ENCODE measurements around the gene ATPAF1. TPM values are rescaled to one million over a fixed set of nuclear protein-coding genes. Genes with fewer than 3 reads are reported as not detected.
A peak's percentile ranks its signal among the peaks of the same experiment; 100 is the strongest.
"Not testable (repeated sequence)": the region's sequence is repeated elsewhere in the genome, so short reads cannot be mapped to it uniquely, and the experiment has no call there.

Gene ATPAF1
- polyA plus RNA-seq, 10 donors, result 52.2 to 70.5 (median 57.9) TPM

DNA sequence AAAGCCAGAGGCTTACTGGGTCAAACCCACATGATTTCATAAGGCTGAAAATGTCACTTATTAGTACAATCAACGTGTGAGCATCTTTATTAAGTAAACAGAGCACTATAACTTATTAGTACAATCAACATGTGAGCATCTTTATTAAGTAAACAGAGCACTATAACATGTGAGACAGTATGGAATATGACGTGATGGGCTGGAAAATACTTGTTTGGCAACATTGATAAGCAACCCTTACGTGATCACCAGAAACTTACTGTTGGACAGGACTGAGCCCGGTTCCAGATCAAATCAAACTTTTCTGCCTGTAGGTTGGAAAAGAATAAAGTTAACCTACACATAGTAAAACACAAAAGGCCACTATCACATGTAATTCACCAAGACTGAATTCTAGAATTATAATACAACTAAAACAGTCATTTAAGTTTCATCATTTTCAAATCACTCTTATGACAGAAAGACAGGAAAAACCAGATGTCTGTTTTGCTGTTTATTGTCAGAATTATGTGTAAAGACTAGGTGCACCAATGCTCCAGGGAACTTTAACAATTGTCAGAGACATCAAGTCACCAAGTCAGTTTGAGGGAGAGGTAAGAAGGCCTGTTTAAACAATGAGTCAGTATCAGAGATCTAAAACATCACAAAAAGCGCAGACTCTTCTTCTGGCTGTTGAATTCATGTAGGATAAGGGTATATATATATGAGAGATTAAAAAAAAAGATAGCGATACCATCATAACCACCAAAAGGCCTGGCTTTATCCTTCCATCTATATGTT, 15.7 kb downstream of the ATPAF1 start:
- no peak for DNase-seq

DNA sequence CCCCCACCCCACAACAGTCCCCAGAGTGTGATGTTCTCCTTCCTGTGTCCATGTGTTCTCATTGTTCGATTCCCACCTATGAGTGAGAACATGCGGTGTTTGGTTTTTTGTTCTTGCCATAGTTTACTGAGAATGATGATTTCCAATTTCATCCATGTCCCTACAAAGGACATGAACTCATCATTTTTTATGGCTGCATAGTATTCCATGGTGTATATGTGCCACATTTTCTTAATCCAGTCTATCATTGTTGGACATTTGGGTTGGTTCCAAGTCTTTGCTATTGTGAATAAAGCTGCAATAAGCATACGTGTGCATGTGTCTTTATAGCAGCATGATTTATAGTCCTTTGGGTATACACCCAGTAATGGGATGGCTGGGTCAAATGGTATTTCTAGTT, 17.0 kb downstream of the ATPAF1 start:
- DNase-seq, result not testable (repeated sequence)

DNA sequence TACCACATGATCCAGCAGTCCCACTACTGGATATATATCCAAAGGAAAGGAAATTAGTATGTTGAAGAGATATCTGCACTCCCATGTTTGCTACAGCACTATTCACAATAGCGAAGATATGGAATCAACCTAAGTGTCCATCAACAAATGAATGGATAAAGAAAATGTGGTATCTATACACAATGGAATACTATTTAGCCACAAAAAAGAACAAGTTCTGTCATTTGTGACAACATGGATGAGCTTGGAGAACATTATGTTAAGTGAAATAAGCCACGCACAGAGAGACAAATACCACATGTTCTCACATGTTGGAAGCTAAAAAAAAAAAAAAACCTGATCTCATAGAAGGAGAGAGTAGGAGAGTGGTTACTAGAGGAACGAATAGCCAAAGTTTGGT, 17.7 kb downstream of the ATPAF1 start:
- DNase-seq, result no peak

DNA sequence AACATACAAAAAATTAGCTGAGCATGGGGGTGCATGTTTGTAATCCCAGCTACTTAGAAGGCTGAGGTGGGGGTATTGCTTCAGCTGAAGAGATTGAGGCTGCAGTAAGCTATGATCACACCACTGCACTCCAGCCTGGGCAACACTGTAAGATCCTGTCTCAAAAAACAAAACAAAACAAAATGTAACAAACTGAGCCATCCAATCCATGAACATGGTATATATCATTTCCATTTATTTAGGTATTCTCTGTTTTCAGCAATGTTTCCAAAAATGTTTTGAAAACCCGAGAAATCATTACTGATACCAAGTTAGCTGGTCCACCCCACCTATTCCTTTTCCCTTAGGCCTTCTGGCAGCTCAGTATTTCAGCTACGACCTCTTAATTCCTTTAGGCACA, 18.4 kb downstream of the ATPAF1 start:
- DNase-seq, result no peak

DNA sequence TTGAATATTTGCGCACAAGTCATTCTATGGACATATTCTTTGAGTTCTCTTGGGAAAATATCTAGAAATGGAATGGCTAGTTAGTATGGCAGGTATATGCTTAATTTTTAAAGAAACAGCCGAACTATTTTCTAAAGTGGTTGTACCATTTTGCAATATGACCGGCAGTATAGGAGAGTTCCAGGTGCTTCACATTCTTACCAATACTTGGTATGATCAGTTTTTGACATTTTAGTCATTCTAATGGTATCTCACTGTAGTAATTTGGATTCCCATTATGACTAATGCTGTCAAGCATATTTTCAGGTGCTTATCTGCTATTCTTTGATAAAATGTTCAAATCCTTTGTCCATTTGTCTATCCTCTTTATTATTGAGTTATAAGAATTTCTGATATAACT, 20.6 kb downstream of the ATPAF1 start:
- DNase-seq, result no peak

DNA sequence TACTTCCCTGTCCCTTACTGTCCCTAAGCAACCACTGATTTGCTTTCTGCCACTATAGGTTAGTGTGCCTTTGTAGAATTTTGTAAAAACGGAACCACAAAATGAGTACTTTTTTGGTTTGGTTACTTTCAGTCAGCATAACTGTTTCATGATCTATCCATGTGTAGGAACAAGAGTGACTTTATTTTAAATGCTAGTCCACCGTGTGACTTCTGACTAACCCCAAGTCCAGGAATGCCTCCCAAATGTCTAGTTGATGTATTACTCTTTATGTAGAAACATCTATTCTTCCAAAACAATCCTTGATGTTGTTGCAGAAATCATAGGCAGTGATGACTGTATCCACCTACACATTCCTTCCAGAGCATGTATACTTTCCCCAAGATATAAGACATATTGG, 21.3 kb downstream of the ATPAF1 start:
- DNase-seq, result no peak

DNA sequence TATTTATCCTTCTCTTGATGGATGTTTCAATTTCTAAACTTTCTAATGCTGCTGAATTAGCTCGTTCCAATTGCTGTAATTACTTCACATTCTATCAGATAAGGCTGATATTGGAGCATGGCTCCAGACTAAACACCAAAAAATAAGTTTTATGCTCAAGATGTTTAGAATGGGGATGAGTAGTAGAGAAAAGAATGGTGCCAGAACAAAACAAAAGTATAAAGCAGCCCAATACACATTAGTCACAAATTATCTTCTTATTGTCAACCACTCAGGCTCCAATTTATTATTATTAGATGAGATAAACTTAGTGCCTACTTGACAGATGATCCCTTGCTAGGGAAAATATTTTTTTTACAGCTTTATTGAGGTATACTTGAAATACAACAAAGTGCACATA, 21.8 kb downstream of the ATPAF1 start:
- no peak for DNase-seq

DNA sequence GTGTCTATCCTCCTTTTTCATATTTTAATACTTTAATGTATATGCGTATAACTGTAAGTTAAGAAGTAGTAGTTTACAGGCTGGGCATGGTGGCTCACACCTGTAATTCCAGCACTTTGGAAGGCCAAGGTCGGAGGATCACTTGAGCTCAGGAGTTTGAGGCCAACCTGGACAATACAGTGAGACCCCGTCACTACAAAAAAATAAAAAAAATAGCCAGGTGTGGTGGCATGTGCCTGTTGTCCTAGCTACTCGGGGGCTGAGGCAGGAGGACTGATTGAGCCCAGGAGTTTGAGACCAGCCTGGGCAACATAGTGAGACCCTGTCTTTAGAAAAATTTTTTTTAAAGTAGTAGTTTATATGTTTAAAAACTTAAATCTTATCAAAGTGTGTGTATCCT, 22.3 kb downstream of the ATPAF1 start:
- DNase-seq, result no peak

DNA sequence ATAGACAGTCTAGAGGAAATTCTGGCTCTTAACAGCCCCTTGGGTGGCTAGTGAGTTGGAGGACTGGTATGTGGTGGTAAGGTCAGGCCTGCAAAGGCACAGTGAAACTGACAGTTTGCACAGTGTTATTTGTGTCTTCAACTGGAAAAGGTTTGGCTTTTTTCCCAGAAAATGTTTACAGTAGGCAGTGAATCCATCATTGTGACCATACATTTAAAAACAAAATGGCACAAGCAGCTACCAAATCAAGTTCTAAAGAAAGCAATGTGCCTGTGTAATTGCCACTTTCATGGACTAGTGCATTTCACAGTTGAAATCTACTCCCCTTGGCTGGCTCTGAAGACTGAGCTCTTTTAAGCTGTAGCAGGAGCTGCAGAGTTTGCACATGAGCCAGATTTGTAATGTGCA, 24.8 kb downstream of the ATPAF1 start:
- DNase-seq, result peak in 1 of 3 donors; percentile 54

DNA sequence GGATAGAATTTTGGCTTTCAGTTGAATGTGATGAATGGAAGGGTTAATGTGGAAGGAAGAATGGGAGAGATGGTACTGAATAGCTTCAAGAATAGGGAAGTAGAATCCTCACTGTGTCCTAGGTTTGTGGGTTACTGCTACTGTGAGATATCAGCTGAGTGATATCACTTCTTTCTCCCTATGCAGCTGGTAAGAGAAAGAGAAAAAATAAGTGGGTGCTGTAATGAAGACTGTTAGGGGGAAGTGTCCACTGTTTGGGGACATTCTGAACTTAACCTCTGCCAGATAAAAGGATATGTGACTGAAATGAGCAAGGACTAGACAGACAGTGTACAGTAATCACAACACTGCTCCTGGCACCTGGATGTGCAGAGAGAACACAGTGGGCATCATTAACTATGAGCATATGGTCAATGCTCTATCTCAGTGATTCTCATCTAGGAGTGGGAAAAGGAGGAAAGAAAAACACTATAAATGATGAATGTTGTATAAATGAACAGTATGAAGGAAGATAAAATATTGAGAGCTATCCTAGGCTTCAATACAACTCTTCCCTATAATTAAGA, 26.0 kb downstream of the ATPAF1 start:
- DNase-seq, result no peak

DNA sequence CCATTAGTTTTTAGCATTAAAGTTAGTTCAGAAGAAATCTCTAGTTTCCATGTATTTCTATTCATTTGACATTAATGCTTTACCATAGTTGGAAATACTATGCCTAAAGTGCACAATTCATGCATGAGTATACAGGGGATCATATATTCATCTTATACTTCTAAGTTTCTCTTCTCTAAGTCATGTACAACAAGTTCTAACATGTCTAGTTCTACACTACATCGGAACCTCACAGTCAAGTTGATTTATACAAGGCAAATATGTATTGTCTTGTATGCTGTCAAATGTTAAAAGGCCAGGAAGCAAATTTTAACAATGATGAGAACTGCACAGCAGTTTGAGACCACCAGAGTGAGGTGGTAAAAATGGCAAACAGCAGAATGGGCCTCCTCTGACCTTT, 28.6 kb downstream of the ATPAF1 start:
- no peak for DNase-seq

DNA sequence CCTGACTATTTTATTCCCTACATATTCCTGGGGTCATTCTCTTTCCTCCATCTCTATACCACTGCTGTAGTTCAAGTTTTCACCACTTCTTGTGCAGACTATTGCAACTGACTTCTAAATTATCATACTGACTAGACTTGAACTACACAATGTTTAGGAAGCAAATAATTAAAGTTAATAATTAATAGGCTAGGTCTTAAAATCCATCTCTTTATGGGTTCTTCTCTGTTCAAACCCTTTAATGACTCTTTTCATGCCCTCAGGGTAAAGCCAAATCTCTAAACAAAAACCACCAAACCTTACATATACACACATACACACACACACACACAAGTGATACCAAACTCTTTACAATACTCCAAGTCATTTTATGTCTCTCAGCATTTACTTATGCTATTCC, 29.2 kb downstream of the ATPAF1 start:
- no peak for DNase-seq

DNA sequence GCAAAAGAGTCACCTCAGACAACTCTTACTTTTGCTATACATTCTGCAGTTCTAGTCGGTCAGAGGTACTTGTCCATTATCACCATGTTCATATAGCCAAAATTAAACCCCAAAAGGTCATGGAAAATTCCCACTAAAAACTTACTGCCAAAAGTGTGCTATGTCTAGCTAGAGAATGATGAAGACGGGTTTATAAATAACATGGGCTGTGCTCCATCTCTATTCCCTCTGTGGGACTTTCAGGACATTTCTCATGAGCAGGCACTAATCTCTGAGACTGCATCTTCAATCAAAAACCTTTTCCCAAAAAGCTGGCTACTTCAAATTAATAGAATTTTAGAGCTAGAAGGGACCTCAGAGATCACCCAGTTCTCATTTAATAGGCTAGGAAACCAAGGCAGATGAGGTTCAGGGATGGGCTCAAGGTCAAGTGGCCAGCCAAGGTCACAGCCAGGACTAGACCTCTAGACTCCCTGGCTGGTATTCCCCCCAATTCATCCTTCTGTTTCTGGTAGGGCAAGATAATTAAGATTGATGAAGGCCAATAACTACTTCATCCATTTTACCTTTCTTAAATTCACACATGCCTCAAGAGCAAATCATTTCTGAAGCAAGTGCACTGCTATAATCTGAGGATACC, 30.6 kb downstream of the ATPAF1 start:
- DNase-seq, result peak in 1 of 3 donors; percentile 5

DNA sequence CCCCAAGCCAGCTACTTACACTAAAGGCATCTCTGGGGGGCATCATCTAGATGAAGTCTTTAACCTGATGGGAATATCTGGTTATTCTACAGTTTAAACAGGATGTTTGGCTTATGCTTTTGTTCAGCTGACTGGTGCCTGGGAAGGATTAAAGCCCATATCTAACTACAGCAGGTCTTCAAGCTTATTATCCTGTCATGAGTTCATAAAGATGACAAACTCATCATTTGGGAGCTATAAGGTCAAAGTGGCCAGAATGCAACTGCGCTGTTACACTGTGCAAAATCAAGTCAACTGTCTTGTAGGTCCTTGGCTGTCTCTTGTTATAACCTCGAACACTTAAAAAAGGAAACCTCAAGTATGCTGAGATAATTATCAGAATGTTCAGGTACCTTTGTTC, 33.0 kb downstream of the ATPAF1 start:
- no peak for DNase-seq

DNA sequence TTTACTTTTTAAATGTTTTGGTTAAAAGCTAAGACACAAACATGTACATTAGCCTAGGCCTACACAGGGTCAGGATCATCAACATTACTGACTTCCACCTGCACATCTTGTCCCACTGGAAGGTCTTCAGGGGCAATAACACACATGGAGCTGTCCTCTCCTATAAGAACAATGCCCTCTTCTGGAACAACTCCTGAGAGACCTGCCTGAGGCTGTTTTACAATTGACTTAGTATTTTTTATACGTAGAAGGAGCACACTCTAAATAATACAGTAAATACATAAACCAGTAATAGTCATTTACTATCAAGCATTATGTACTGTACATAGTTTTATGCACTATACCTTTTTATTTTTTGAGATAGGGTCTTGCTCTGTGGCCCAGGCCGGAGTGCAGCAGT, 37.4 kb downstream of the ATPAF1 start:
- no peak for DNase-seq

DNA sequence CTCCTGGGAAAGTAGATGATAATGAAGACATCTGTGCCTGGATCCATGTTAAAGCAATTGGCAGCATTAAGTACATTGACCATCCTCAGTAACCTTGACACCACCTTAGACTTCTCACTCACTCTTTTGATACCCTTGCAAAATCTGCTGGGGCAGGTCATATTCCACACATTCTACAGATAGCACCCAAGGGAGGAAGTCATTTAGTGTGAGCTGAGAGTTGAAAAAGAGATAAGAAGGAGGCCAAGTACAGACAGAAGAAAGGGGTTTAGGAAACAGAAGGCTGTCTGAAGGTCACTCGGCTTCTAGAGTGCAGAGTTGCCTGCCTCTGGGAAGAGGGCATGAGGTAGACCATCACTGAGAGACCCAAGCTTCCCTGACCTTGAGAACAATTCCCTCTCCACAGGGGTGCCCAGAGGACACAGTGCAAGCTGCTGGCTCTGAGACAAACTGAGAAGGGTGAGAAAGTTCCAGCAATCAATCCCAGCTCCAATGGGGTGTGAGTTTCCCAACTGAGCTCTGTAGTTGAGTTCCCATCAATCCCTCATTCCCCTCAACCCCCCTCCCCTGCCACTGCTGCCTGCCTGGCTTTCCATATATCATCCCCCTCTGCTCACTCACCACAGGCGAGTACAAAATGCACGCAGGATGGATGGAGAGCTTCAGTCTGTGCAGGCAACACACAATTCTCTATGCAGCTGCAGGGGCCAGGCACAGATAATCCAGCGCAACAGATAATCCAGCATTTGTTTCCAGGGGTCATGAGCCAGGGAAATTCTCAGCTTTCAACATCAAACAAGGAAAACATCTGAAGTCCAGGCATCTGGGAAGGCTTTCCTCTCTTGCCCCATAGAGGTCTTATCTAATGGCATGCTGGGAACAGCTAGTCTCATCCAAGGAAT, 44.2 kb downstream of the ATPAF1 start:
- no peak for DNase-seq

DNA sequence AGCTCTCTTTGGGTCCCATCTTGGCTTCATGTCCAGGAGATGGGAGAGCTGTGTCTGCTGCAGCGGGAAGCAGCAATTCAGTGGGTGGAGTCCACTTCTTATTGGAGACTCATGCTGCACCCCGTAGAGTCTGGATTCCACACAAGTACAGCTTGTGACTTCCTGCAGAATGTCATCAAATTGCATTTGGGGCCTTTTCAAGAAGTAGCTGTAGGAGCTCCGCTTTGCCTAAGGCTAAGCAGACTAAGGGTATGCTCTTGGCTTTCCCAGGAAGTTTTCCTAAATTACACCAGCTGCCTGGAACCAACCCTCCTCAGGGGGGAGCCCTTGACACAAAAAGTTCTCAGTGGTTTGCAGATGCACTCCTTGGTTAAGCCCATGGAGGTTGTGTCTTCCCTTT, 45.8 kb downstream of the ATPAF1 start:
- DNase-seq, result peak in 1 of 3 donors; percentile 45

DNA sequence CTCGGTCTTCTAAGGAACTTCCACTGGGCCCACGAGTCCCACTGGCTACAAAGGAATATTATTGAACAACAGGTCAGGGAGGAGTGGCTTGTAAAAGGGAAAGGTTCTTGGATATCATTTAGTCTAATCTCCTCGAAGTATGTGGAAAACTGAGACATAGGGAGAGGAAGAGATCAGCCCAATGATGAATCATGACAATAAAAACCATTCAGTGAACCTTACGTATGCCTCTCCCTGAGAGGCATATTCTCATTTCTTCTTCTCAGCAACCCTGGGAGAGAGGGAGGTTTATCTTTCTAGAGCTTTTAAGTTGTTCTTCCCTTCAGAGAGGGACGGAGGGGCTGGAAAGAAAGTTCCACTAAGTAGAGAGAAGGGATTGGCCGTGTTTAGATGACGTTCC, 46.2 kb downstream of the ATPAF1 start:
- DNase-seq, result no peak

DNA sequence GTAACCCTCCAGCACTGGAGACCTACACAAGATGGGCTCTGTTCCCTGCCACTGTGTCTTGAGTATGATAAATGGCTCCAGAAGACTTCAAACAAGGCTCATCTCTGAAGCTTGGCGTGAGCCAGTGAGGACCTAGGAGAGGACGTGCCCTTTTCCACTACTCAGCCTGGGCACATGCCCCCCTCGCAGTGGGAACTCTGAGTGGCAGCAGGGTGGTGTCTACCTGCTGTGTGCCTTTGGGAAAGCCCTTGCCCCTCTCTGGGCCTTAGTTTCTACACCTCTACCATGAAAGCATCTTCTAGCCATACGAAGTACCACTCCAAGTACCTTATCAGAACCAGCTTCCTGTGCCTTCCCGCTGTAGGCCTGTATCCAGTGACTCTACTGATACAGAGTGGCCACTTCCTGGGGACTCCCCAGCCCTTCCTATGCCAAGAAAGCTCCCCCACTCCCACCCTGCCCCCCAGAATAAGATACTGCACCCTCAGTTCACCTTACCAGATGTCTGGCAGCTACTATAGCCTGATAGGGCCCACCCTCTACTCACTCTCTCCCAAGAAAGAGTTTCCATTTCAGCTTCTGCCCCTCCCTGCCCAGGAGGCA, 48.4 kb downstream of the ATPAF1 start:
- DNase-seq, result no peak

DNA sequence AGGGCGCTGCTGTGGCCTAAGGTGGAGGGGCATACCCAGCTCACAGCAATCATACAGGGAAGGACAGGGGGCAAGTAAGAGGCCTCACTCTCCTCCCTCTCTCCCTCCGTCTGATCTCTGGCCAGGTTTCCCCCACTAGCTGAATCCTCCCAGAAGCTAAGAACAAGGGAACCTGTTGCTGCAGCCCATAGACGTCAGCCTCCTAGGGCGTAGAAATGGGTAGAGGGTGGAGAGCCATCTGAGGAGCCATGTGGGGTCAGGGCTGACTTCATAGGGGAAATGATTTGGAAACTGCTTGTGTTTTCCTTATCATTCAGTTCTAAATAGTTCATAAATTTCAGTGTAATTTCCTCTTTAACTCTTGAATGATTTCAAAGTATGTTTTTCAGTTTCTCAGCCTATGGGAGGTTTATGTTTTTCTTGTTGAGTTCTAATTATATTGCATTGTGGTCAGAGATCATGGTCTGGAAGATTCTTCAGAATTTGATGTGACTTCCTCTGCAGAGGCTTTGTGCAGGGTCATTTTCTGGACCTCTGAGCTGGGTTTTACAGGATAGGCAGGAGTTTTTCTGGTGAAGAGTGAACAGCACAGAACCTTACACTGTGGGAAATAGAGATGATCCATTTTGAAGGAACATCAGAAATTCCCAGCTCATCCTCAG, 49.3 kb downstream of the ATPAF1 start:
- DNase-seq, result no peak

DNA sequence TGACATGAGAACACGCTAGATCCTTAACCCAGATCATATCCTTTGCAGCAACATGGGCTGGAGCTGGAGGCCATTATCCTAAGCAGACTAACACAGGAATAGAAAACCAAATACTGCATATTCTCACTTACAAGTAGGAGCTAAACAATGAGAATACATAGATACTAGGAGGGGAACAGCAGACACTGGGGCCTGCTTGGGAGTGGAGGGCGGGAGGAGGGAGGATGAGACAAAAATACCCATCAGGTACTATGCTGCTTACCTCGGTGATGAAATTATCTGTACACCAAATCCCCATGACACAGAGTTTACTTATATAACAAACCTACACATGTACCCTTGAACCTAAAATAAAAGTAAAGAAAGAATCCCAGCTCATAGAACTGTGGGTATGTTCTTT, 50.3 kb downstream of the ATPAF1 start:
- no peak for DNase-seq
